Urinary bladder (tissue), 4 donors: ENCODE data around the gene TRIML2. TPM values are rescaled to one million over a fixed set of nuclear protein-coding genes. Genes with fewer than 3 reads are reported as not detected.

Source experiments
- DNase-seq: peaks from one replicate; pipeline ENCODE4 v3.0.0-alpha.2; 2015; ENCODE audit errors: extremely low spot score
- H3K27ac ChIP-seq: one replicate; pipeline ENCODE4 v1.5.1; 2013; ENCODE audit warnings: low read depth, mild to moderate bottlenecking, moderate library complexity
- H3K36me3 ChIP-seq: one replicate; pipeline ENCODE4 v1.6.1; 2013; ENCODE audit warnings: mild to moderate bottlenecking, moderate library complexity; ENCODE audit not compliant: insufficient read depth
- H3K4me1 ChIP-seq: one replicate; pipeline ENCODE4 v1.6.1; 2013; ENCODE audit warnings: mild to moderate bottlenecking, moderate library complexity; ENCODE audit not compliant: insufficient read depth
- H3K4me3 ChIP-seq: one replicate; pipeline ENCODE4 v1.5.1; 2013; ENCODE audit warnings: low read depth, low read length
- WGBS: extraction: QIAGEN DNeasy Blood & Tissue Kit; methylation state at CpG from one replicate; pipeline ENCODE4 v1.1.7; 2013; 5-methylcytosine and 5-hydroxymethylcytosine counted together
- polyA plus RNA-seq: library from polyadenylated mRNA; stranded (reverse); fragments of 200-250 nt; gene quantifications from one replicate; pipeline ENCODE4 v1.2.3, GENCODE V29; 2013
- total RNA-seq: library from RNA; depleted of rRNA; stranded (reverse); fragments of >200 nt; gene quantifications from one replicate; pipeline ENCODE4 v1.2.3, GENCODE V29; 2014
- donor health status: healthy with polysubstance abuse.
- donor health status: healthy.

Gene TRIML2
- not detected for total RNA-seq
- polyA plus RNA-seq = not detected

GRCh38 chr4:188109157-188109755 lies at the start of gene TRIML2:
Gene TRIML2, minus strand, starts transcription at chr4:188109603. Its CDS starts 4,235 bp downstream, at chr4:188105368.
- H3K36me3 ChIP-seq = no peaks in the 10 kb centered on the region
- no peaks in the 10 kb centered on the region for H3K4me1 ChIP-seq
- WGBS = 49% methylated on average over 11 of the region's 11 CpGs
- no peak within 1 kb of the TSS for H3K27ac ChIP-seq
- DNase-seq = no peak
- no peak within 1 kb of the TSS for H3K4me3 ChIP-seq

- H3K27ac ChIP-seq = no peak overlapping the region
- H3K4me3 ChIP-seq = no peak overlapping the region
- no peaks in the 10 kb centered on the region for H3K36me3 ChIP-seq
- WGBS = 95% methylated on average over 10 of the region's 10 CpGs
- DNase-seq = no peak
- no peaks in the 10 kb centered on the region for H3K4me1 ChIP-seq
These were observed 48.9 kb upstream of the TRIML2 start for GRCh38 chr4:188158336-188158735.

- WGBS = 82% methylated on average over 11 of the region's 11 CpGs
These were observed 45.4 kb upstream of the TRIML2 start for GRCh38 chr4:188154668-188155405.

GRCh38 chr4:188147776-188148175 lies 38.4 kb upstream of the TRIML2 start:
- Histone ChIP-seq H3K27ac (no peak overlapping the region), H3K4me1 (no peaks in the 10 kb centered on the region), H3K4me3 (no peak overlapping the region), H3K36me3 (no peaks in the 10 kb centered on the region)
- 87% methylated on average over 6 of the region's 6 CpGs for WGBS
- DNase-seq = no peak

More at GRCh38 chr4:188154668-188155405, 45.4 kb upstream of the TRIML2 start:
- no peaks in the 10 kb centered on the region for H3K4me1 ChIP-seq
- no peak overlapping the region for H3K27ac ChIP-seq
- no peak overlapping the region for H3K4me3 ChIP-seq
- no peaks in the 10 kb centered on the region for H3K36me3 ChIP-seq
- DNase-seq = no peak

- Histone ChIP-seq H3K36me3 (no peaks in the 10 kb centered on the region), H3K4me1 (no peaks in the 10 kb centered on the region), H3K4me3 (no peak overlapping the region), H3K27ac (no peak overlapping the region)
- WGBS = 88% methylated on average over 11 of the region's 11 CpGs
- no peak for DNase-seq
These were observed 37.8 kb upstream of the TRIML2 start for GRCh38 chr4:188147176-188147575.

GRCh38 chr4:188146618-188147017 lies 37.2 kb upstream of the TRIML2 start:
- Histone ChIP-seq H3K27ac (no peak overlapping the region), H3K36me3 (no peaks in the 10 kb centered on the region), H3K4me3 (no peak overlapping the region), H3K4me1 (no peaks in the 10 kb centered on the region)
- DNase-seq = no peak
- 82% methylated on average over 11 of the region's 11 CpGs for WGBS

GRCh38 chr4:188145601-188146000 lies 36.2 kb upstream of the TRIML2 start:
- H3K36me3 ChIP-seq = no peaks in the 10 kb centered on the region

GRCh38 chr4:188143731-188144130 lies 34.3 kb upstream of the TRIML2 start:
- Histone ChIP-seq H3K4me1 (no peaks in the 10 kb centered on the region), H3K4me3 (no peak overlapping the region), H3K36me3 (no peaks in the 10 kb centered on the region), H3K27ac (no peak overlapping the region)
- WGBS = 61% methylated on average over 11 of the region's 11 CpGs
- DNase-seq = no peak

More at GRCh38 chr4:188145601-188146000, 36.2 kb upstream of the TRIML2 start:
- no peak for DNase-seq
- Histone ChIP-seq H3K4me3 (no peak overlapping the region), H3K4me1 (no peaks in the 10 kb centered on the region), H3K27ac (no peak overlapping the region)
- WGBS = 91% methylated on average over 10 of the region's 10 CpGs

- H3K27ac ChIP-seq = no peak overlapping the region
- no peaks in the 10 kb centered on the region for H3K4me1 ChIP-seq
- no peaks in the 10 kb centered on the region for H3K36me3 ChIP-seq
- DNase-seq = no peak
- H3K4me3 ChIP-seq = no peak overlapping the region
- 91% methylated on average over 19 of the region's 19 CpGs for WGBS
These were observed 30.3 kb upstream of the TRIML2 start for GRCh38 chr4:188139671-188140070.

- H3K27ac ChIP-seq = no peak within 1 kb of the TSS
- H3K4me1 ChIP-seq = no peaks in the 10 kb centered on the region
- H3K36me3 ChIP-seq = no peaks in the 10 kb centered on the region
- no peak for DNase-seq
- H3K4me3 ChIP-seq = no peak within 1 kb of the TSS
- WGBS = 67% methylated on average over 3 of the region's 3 CpGs
These were observed 29.7 kb upstream of the TRIML2 start, which contains the start of gene TRIML1 for GRCh38 chr4:188139141-188139540. Gene TRIML1, plus strand, starts transcription at chr4:188139441. Its CDS starts 118 bp downstream, at chr4:188139559.

GRCh38 chr4:188138227-188138626 lies 28.8 kb upstream of the TRIML2 start:
- WGBS = 56% methylated on average over 10 of the region's 10 CpGs
- Histone ChIP-seq H3K36me3 (no peaks in the 10 kb centered on the region), H3K27ac (no peak overlapping the region), H3K4me1 (no peaks in the 10 kb centered on the region), H3K4me3 (no peak overlapping the region)
- DNase-seq = no peak

GRCh38 chr4:188132232-188132631 lies 22.8 kb upstream of the TRIML2 start:
- no peaks in the 10 kb centered on the region for H3K4me1 ChIP-seq
- H3K4me3 ChIP-seq = no peak overlapping the region
- DNase-seq = no peak
- no peaks in the 10 kb centered on the region for H3K36me3 ChIP-seq
- 91% methylated on average over 5 of the region's 5 CpGs for WGBS
- no peak overlapping the region for H3K27ac ChIP-seq

GRCh38 chr4:188130355-188130754 lies 21.0 kb upstream of the TRIML2 start:
- H3K4me3 ChIP-seq = no peak overlapping the region
- no peaks in the 10 kb centered on the region for H3K4me1 ChIP-seq
- H3K27ac ChIP-seq = no peak overlapping the region
- WGBS = 85% methylated on average over 4 of the region's 4 CpGs
- H3K36me3 ChIP-seq = no peaks in the 10 kb centered on the region
- no peak for DNase-seq

- no peak for DNase-seq
- H3K27ac ChIP-seq = no peak overlapping the region
- H3K4me1 ChIP-seq = no peaks in the 10 kb centered on the region
- 68% methylated on average over 5 of the region's 5 CpGs for WGBS
- H3K36me3 ChIP-seq = no peaks in the 10 kb centered on the region
- no peak overlapping the region for H3K4me3 ChIP-seq
These were observed 17.9 kb upstream of the TRIML2 start for GRCh38 chr4:188127214-188127874.
